Ascending aorta (tissue), 2 donors: Measurements from ENCODE around the gene NCKAP5. TPM values are rescaled to one million over a fixed set of nuclear protein-coding genes. Genes with fewer than 3 reads are reported as not detected.

ENCODE experiments used
- DNase-seq, 2 donors: peaks; one replicate each; pipeline ENCODE4 v3.0.0-alpha.2; 2019; ENCODE audit warnings: low spot score in 2 of 2
- H3K27ac ChIP-seq, 2 donors: fragments of 200-600 bp; sonication (generic); one replicate each; pipeline ENCODE4 v1.5.1; 2016 to 2017; ENCODE audit warnings: mild to moderate bottlenecking in 1 of 2
- H3K27me3 ChIP-seq: fragments of 200-600 bp; sonication (generic); one replicate; pipeline ENCODE4 v1.5.1; 2017
- H3K36me3 ChIP-seq, 2 donors: fragments of 200-600 bp; sonication (generic); one replicate each; pipeline ENCODE4 v1.5.1; 2016
- H3K4me1 ChIP-seq, 2 donors: fragments of 200-600 bp; sonication (generic); one replicate each; pipeline ENCODE4 v1.5.1; 2016 to 2017; ENCODE audit warnings: mild to moderate bottlenecking in 1 of 2
- H3K4me3 ChIP-seq, 2 donors: fragments of 200-600 bp; sonication (generic); one replicate each; pipeline ENCODE4 v1.5.1; 2016 to 2017; ENCODE audit warnings: mild to moderate bottlenecking in 1 of 2
- H3K9me3 ChIP-seq, 2 donors: fragments of 200-600 bp; sonication (generic); one replicate each; pipeline ENCODE4 v1.5.1; 2016
- intact Hi-C: fragments of 100-400 bp; cut with DNase I; formaldehyde crosslinking; loops from one replicate; pipeline ENCODE4 v1.15.1; 2023
- total RNA-seq: library from RNA; depleted of rRNA; stranded (reverse); fragments of >200 nt; gene quantifications from one replicate; pipeline ENCODE4 v1.1.0, GENCODE V29; 2016
- TF ChIP-seq, protein P1 (sequence below), 3 experiments: fragments of 200-600 bp in 2 of 3; fragments of 450-650 bp in 1 of 3; sonication (generic) in 2 of 3; IDR thresholded peaks; one replicate each; pipeline ENCODE4 v1.5.1; 2016 to 2019; ENCODE audit warnings: antibody characterized with exemption in 3 of 3, mild to moderate bottlenecking in 1 of 3, moderate library complexity in 1 of 3

NCKAP5 gene
- total RNA-seq, 1 donor from 2014 or later = 0.75 TPM

DNA sequence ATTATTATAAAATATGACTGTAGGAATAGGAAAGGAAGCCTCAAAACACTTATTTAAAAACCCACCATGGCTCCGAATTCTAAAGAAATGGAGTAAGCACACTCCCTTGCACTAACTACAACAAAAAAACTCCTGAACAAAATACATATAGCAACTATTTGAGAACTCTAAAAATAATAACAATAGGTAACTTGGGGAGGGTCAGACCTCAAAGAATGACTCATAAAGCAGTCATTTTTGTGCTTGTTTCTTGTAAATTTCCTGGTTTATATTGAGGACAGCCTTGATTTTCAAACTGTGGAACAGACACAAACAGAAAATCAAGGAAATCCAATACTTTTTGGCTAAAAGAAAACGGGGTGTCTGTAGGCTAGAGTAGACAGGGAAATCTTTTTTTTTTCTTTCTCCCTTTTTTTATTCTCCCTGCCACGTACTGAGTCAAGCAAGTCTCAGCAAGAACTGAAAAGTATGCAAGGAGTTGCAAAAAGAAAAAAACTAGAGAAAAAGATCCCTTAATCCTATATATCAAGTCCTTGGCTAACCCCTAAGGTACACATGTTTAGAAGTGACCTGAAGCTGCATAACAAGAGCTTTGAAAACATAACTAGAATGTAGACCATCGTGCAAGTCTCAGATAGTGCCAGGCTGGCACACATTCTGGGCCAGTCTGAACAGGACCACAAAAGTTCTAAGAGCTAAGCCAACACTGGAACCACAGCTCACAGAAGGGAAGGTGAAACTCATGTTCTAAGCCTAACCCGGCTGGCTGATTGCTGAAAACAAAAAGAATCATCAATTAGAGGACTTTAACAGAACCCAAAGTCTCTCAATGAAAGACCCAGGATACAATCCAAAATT, 495.2 kb downstream of the NCKAP5 start:
- intact Hi-C loops = no loop called here
- TF ChIP-seq, protein P1, sequence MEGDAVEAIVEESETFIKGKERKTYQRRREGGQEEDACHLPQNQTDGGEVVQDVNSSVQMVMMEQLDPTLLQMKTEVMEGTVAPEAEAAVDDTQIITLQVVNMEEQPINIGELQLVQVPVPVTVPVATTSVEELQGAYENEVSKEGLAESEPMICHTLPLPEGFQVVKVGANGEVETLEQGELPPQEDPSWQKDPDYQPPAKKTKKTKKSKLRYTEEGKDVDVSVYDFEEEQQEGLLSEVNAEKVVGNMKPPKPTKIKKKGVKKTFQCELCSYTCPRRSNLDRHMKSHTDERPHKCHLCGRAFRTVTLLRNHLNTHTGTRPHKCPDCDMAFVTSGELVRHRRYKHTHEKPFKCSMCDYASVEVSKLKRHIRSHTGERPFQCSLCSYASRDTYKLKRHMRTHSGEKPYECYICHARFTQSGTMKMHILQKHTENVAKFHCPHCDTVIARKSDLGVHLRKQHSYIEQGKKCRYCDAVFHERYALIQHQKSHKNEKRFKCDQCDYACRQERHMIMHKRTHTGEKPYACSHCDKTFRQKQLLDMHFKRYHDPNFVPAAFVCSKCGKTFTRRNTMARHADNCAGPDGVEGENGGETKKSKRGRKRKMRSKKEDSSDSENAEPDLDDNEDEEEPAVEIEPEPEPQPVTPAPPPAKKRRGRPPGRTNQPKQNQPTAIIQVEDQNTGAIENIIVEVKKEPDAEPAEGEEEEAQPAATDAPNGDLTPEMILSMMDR (IDR thresholded peaks at IDR 0.05) = no peak

GRCh38 chr2:133063775-133064174, 504.5 kb downstream of the NCKAP5 start:
- intact Hi-C loops = no loop called here
- Histone ChIP-seq H3K27me3 (no peaks in the 10 kb centered on the region), H3K4me1 (no peaks in the 10 kb centered on the region), H3K27ac (no peak overlapping the region), H3K36me3 (no peaks in the 10 kb centered on the region), H3K9me3 (no peaks in the 10 kb centered on the region), H3K4me3 (no peak overlapping the region)
- DNase-seq = no peak
- TF ChIP-seq, protein P1 (IDR thresholded peaks at IDR 0.05) = no peak

More for the DNA sequence above, 495.2 kb downstream of the NCKAP5 start:
- H3K4me3 ChIP-seq = no peak overlapping the region
- no peaks in the 10 kb centered on the region for H3K27me3 ChIP-seq
- no peaks in the 10 kb centered on the region for H3K9me3 ChIP-seq
- no peak for DNase-seq
- no peaks in the 10 kb centered on the region for H3K4me1 ChIP-seq
- H3K27ac ChIP-seq = no peak overlapping the region
- no peaks in the 10 kb centered on the region for H3K36me3 ChIP-seq

- no peak overlapping the region for H3K27ac ChIP-seq
- no peaks in the 10 kb centered on the region for H3K4me1 ChIP-seq
- intact Hi-C loops = no loop called here
- no peak overlapping the region for H3K4me3 ChIP-seq
- H3K9me3 ChIP-seq = no peaks in the 10 kb centered on the region
- no peak for DNase-seq
- H3K27me3 ChIP-seq = no peaks in the 10 kb centered on the region
- TF ChIP-seq, protein P1 (IDR thresholded peaks at IDR 0.05) = no peak
- no peaks in the 10 kb centered on the region for H3K36me3 ChIP-seq
Observed at GRCh38 chr2:133062931-133063665, 505.2 kb downstream of the NCKAP5 start.

DNA sequence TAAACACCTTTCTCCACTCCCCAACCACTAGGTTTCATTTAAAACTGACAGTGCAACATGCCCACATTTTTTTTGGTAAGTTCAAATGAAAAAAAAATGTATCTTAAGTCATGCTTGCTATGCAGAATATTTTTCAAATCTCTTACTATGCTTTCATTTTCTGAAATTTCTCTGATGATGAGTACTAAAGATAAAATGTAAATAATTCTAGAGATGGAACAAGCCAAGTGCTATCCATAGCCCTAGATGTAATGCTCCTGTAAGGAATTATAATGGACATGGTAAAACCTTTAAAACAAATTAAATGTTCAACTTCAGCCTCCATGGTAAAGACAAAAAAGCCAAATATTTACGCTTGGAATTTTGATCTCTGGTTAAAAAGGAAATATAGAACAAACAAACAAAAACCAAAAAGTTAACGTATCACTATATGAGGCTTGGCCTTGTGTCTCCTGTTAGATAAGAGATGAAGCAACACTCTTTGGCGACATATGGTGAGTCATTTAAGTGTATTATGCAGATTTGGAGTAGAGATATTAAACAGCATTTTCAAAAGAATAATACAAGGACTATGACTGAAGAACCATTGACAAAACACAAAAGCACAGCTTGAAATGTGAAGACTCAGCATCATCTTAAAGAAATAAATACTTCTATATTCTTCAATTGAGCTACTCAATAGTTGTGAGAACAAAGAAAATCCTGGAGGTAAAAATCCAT, 506.2 kb downstream of the NCKAP5 start:
- no peaks in the 10 kb centered on the region for H3K36me3 ChIP-seq
- intact Hi-C loops = no loop called here
- TF ChIP-seq, protein P1 (IDR thresholded peaks at IDR 0.05) = no peak

GRCh38 chr2:133054297-133054696, 514.0 kb downstream of the NCKAP5 start:
- Histone ChIP-seq H3K4me3 (no peak overlapping the region), H3K27ac (no peak overlapping the region), H3K9me3 (no peaks in the 10 kb centered on the region), H3K4me1 (no peaks in the 10 kb centered on the region), H3K36me3 (no peaks in the 10 kb centered on the region), H3K27me3 (no peaks in the 10 kb centered on the region)
- no peak for DNase-seq
- intact Hi-C loops = no loop called here
- TF ChIP-seq, protein P1 (IDR thresholded peaks at IDR 0.05) = no peak

More for the DNA sequence above, 506.2 kb downstream of the NCKAP5 start:
- DNase-seq = no peak
- Histone ChIP-seq H3K9me3 (no peaks in the 10 kb centered on the region), H3K27ac (no peak overlapping the region), H3K4me1 (no peaks in the 10 kb centered on the region), H3K4me3 (no peak overlapping the region), H3K27me3 (no peaks in the 10 kb centered on the region)
